A549 (cell line): ENCODE data around the gene IQCN.

Experiments used
- CEBPB ChIP-seq, 2 experiments: fragments of >200 bp in 1 of 2; sonication (Bioruptor Twin) in 1 of 2; formaldehyde crosslinking in 1 of 2; IDR thresholded peaks; 2 replicates each; pipeline ENCODE4 v1.6.1; 2012 to 2016
- CTCF ChIP-seq: fragments of >200 bp; sonication (Bioruptor Twin); formaldehyde crosslinking; IDR thresholded peaks from 3 replicates; pipeline ENCODE4 v1.5.1; 2016
- E2F6 ChIP-seq: IDR thresholded peaks from 2 replicates; pipeline ENCODE4 v1.6.1; 2012; ENCODE audit warnings: low read depth, borderline replicate concordance
- EP300 ChIP-seq, 2 experiments: fragments of >200 bp; sonication (Bioruptor Twin); formaldehyde crosslinking; IDR thresholded peaks; 2 replicates in 1 of 2; 3 replicates in 1 of 2; pipeline ENCODE4 v1.6.1; 2016 to 2017
- KDM5A ChIP-seq: fragments of 200-600 bp; sonication (generic); IDR thresholded peaks from 2 replicates; pipeline ENCODE4 v1.6.1; 2016; ENCODE audit warnings: antibody characterized with exemption, mild to moderate bottlenecking
- MYC ChIP-seq: IDR thresholded peaks from 2 replicates; pipeline ENCODE4 v1.6.1; 2012; ENCODE audit warnings: mild to moderate bottlenecking, inconsistent platforms, low read length, improper control_type of control experiment, borderline replicate concordance
- PHF8 ChIP-seq: fragments of 200-600 bp; sonication (generic); IDR thresholded peaks from 2 replicates; pipeline ENCODE4 v1.6.1; 2016; ENCODE audit warnings: low read depth, mild to moderate bottlenecking, antibody characterized with exemption, moderate library complexity, borderline replicate concordance
- RAD21 ChIP-seq, 2 experiments: fragments of >200 bp in 1 of 2; sonication (Bioruptor Twin) in 1 of 2; formaldehyde crosslinking in 1 of 2; IDR thresholded peaks in 1 of 2; conservative IDR thresholded peaks in 1 of 2; 2 replicates in 1 of 2; 3 replicates in 1 of 2; pipeline ENCODE4 v1.6.1; 2012 to 2018; ENCODE audit warnings: inconsistent platforms in 1 of 2
- RFX5 ChIP-seq: fragments of 450-650 bp; IDR thresholded peaks from 2 replicates; pipeline ENCODE4 v1.7.1; 2014; ENCODE audit warnings: antibody characterized with exemption, mild to moderate bottlenecking, moderate library complexity
- SREBF2 ChIP-seq: fragments of 450-650 bp; IDR thresholded peaks from 2 replicates; pipeline ENCODE4 v1.6.1; 2014; ENCODE audit warnings: mild to moderate bottlenecking, moderate library complexity

GRCh38 chr19:18273561-18274218 is 562 bp downstream of the IQCN start:
- no peak for TF ChIP-seq RFX5
- TF ChIP-seq CTCF, result no peak
- TF ChIP-seq PHF8, result no peak
- no peak for TF ChIP-seq MYC
- TF ChIP-seq KDM5A, result no peak
- TF ChIP-seq SREBF2, result no peak
- no peak for TF ChIP-seq EP300 (IDR thresholded peaks at IDR 0.05)
- no peak for TF ChIP-seq RAD21 (conservative IDR thresholded peaks at IDR 0.05 in 1 of 2, IDR thresholded peaks at IDR 0.05 in 1 of 2)
- TF ChIP-seq CEBPB (IDR thresholded peaks at IDR 0.05), result no peak
- TF ChIP-seq E2F6, result no peak
